Coronary artery (tissue), 2 donors: Measurements from ENCODE around the gene DIMT1.

Experiments
- DNase-seq: peaks from one replicate; pipeline ENCODE4 v3.0.0-alpha.2; 2017; ENCODE audit warnings: low spot score
- H3K27ac ChIP-seq, 2 donors: fragments of 200-600 bp; sonication (generic); one replicate each; pipeline ENCODE4 v1.5.1; 2016 to 2019
- H3K4me3 ChIP-seq: fragments of 200-600 bp; sonication (generic); 2 replicates; pipeline ENCODE4 v1.5.1; 2016; ENCODE audit warnings: mild to moderate bottlenecking, moderate library complexity
- CTCF ChIP-seq: fragments of 200-600 bp; sonication (generic); IDR thresholded peaks from one replicate; pipeline ENCODE4 v1.5.1; 2019; ENCODE audit warnings: antibody characterized with exemption

The DIMT1 gene

GRCh38 chr5:62372600-62372999, 31.1 kb downstream of the DIMT1 start:
- H3K4me3 ChIP-seq = no peak overlapping the region
- TF ChIP-seq CTCF = no peak
- no peak overlapping the region for H3K27ac ChIP-seq
- no peak for DNase-seq

GRCh38 chr5:62371409-62371808, 32.3 kb downstream of the DIMT1 start:
- Histone ChIP-seq H3K27ac (no peak overlapping the region), H3K4me3 (no peak overlapping the region)
- no peak for DNase-seq
- no peak for TF ChIP-seq CTCF

- TF ChIP-seq CTCF = no peak
- no peak for DNase-seq
- no peak overlapping the region for H3K27ac ChIP-seq
- H3K4me3 ChIP-seq = no peak overlapping the region
Measured at GRCh38 chr5:62369039-62369438, 34.7 kb downstream of the DIMT1 start.

- DNase-seq = no peak
- H3K27ac ChIP-seq = no peak overlapping the region
- H3K4me3 ChIP-seq = no peak overlapping the region
- TF ChIP-seq CTCF = no peak
Measured at GRCh38 chr5:62362701-62363100, 41.0 kb downstream of the DIMT1 start.

- H3K4me3 ChIP-seq = no peak overlapping the region
- no peak overlapping the region for H3K27ac ChIP-seq
- no peak for DNase-seq
- peak; percentile 42 for TF ChIP-seq CTCF
Measured at GRCh38 chr5:62354028-62354874, 49.5 kb downstream of the DIMT1 start.

- Histone ChIP-seq H3K4me3 (no peak overlapping the region), H3K27ac (no peak overlapping the region)
- DNase-seq = no peak
- no peak for TF ChIP-seq CTCF
Measured at GRCh38 chr5:62348723-62349481, 54.8 kb downstream of the DIMT1 start.
